ENCODE measurements around the gene TOB1.

The TOB1 gene

GRCh38 chr17:50899005-50899460 is 32.9 kb upstream of the TOB1 start (continued):
- no peak for TF ChIP-seq ZNF768 (tag by site-specific recombination; IDR thresholded peaks at IDR 0.05)
- no peak for TF ChIP-seq REST (tag by site-specific recombination; IDR thresholded peaks at IDR 0.05)
- no peak for TF ChIP-seq ZBTB21 (tag by site-specific recombination; IDR thresholded peaks at IDR 0.05)

GRCh38 chr17:50898369-50899004 is 32.3 kb upstream of the TOB1 start:
- ChIA-PET CTCF (interaction anchor here (0.6 kb wide), 1 partner anchor 145 kb away, joined by 3 read pairs; no protein-coding TSS in a partner anchor), POLR2A (interaction anchor here (0.6 to 1.4 kb wide), 2 partner anchors 32 to 37 kb away, joined by 4 read pairs; partner anchors contain the start of gene TOB1)
- Histone ChIP-seq H3K36me3 (ENCODE audit: control insufficient read depth in 2 of 2, insufficient read depth in 1 of 2, low read length in 2 of 2) (no peaks in the 10 kb centered on the region), H3K27ac (ENCODE audit: extremely low read depth, low read depth, low read length) (no peak overlapping the region), H3K9me3 (ENCODE audit: control insufficient read depth, insufficient read depth, low read depth, low read length) (no peaks in the 10 kb centered on the region), H3K4me1 (ENCODE audit: control insufficient read depth, insufficient read depth, low read length) (no peaks in the 10 kb centered on the region), H3K4me3 (ENCODE audit: low read depth, low read length) (no peak overlapping the region)
- TF ChIP-seq ZNF623 (tag by site-specific recombination; IDR thresholded peaks at IDR 0.05) (peak; percentile 67), SCRT1 (tag by site-specific recombination; IDR thresholded peaks at IDR 0.05; ENCODE audit: borderline replicate concordance) (no peak), HIC1 (tag by site-specific recombination; IDR thresholded peaks at IDR 0.05) (no peak), ZNF560 (tag by site-specific recombination; IDR thresholded peaks at IDR 0.05; ENCODE audit: borderline replicate concordance) (peak; percentile 76; the same call in 1 of the 2 replicates), REST (tag by site-specific recombination; IDR thresholded peaks at IDR 0.05) (peak; percentile 61; the same call in 1 of the 2 replicates), ZNF155 (tag by site-specific recombination; IDR thresholded peaks at IDR 0.05) (no peak), ZNF350 (tag by site-specific recombination; IDR thresholded peaks at IDR 0.05) (no peak), ZBTB8A (tag by site-specific recombination; IDR thresholded peaks at IDR 0.05) (peak; percentile 65; the same call in 1 of the 2 replicates), ZNF555 (tag by site-specific recombination; conservative IDR thresholded peaks at IDR 0.05) (peak; percentile 46), ZNF629 (tag by site-specific recombination; IDR thresholded peaks at IDR 0.05) (0 out of 2 replicates have a peak, but pooled peaks have one; percentile 25), ZNF121 (tag by site-specific recombination; IDR thresholded peaks at IDR 0.05) (peak; percentile 94), ZNF223 (tag by site-specific recombination; IDR thresholded peaks at IDR 0.05) (0 out of 2 replicates have a peak, but pooled peaks have one; percentile 40), SCRT2 (tag by site-specific recombination; IDR thresholded peaks at IDR 0.05) (no peak), ZIC2 (tag by site-specific recombination; IDR thresholded peaks at IDR 0.05) (no peak), ZNF140 (tag by site-specific recombination; IDR thresholded peaks at IDR 0.05) (0 out of 2 replicates have a peak, but pooled peaks have one; percentile 12), ZNF148 (tag by site-specific recombination; IDR thresholded peaks at IDR 0.05; ENCODE audit: borderline replicate concordance) (no peak), ZNF362 (tag by site-specific recombination; IDR thresholded peaks at IDR 0.05) (no peak), ZNF37A (tag by site-specific recombination; IDR thresholded peaks at IDR 0.05) (no peak)

Measured in HEK293 (cell line).